GM12891 (cell line): ENCODE results near the gene RIC1.
"Not testable (repeated sequence)": the region's sequence is repeated elsewhere in the genome, so short reads cannot be mapped to it uniquely, and the experiment has no call there.

ENCODE experiments used
- DNase-seq: peaks from one replicate; pipeline ENCODE4 v3.0.0; 2011; ENCODE audit warnings: low spot score; ENCODE audit not compliant: insufficient read length
- FAIRE-seq: peaks from 2 replicates; lab custom pipeline; 2011; peaks lifted over from hg19 to GRCh38; lab: Jason Lieb, UNC
- PAX5 ChIP-seq: IDR thresholded peaks from 2 replicates; pipeline ENCODE4 v1.6.1; 2011; ENCODE audit warnings: low read length, moderate library complexity, mild to moderate bottlenecking; ENCODE audit not compliant: insufficient read depth, severe bottlenecking
- POLR2A ChIP-seq: IDR thresholded peaks from 2 replicates; pipeline ENCODE4 v1.6.1; 2011; ENCODE audit warnings: low read depth, low read length, control low read depth
- POLR2AphosphoS5 ChIP-seq: IDR thresholded peaks from 2 replicates; pipeline ENCODE4 v1.6.1; 2011; ENCODE audit warnings: low read depth, low read length, control low read depth
- POU2F2 ChIP-seq: IDR thresholded peaks from 2 replicates; pipeline ENCODE4 v1.6.1; 2011; ENCODE audit warnings: low read depth, mild to moderate bottlenecking, control low read depth, low read length, moderate library complexity
- SPI1 ChIP-seq: IDR thresholded peaks from 2 replicates; pipeline ENCODE4 v1.6.1; 2011; ENCODE audit warnings: low read depth, low read length, control low read depth
- TAF1 ChIP-seq: IDR thresholded peaks from 2 replicates; pipeline ENCODE4 v1.6.1; 2011; ENCODE audit warnings: low read depth, low read length, control low read depth

The RIC1 gene

GRCh38 chr9:5721279-5722087 lies 92.6 kb downstream of the RIC1 start:
- FAIRE-seq (no peak), DNase-seq (no peak)
- TF ChIP-seq POLR2A = no peak
- TF ChIP-seq POU2F2 = no peak
- TF ChIP-seq SPI1 = no peak
- TF ChIP-seq POLR2AphosphoS5 = no peak
- no peak for TF ChIP-seq PAX5
- no peak for TF ChIP-seq TAF1

- FAIRE-seq, DNase-seq: not testable (repeated sequence)
These were observed 93.8 kb downstream of the RIC1 start for GRCh38 chr9:5722679-5723078.

- TF ChIP-seq SPI1 (no peak), POLR2AphosphoS5 (no peak), TAF1 (no peak), POLR2A (no peak), PAX5 (no peak), POU2F2 (no peak)
- no peak for DNase-seq
- FAIRE-seq = no peak
These were observed 106.2 kb downstream of the RIC1 start for GRCh38 chr9:5735072-5735471.

- no peak for DNase-seq
- TF ChIP-seq POU2F2 (no peak), SPI1 (no peak), PAX5 (no peak), POLR2AphosphoS5 (no peak), POLR2A (no peak), TAF1 (no peak)
- no peak for FAIRE-seq
These were observed 107.8 kb downstream of the RIC1 start for GRCh38 chr9:5736563-5737346.

GRCh38 chr9:5743109-5743508 lies 114.2 kb downstream of the RIC1 start:
- FAIRE-seq = no peak

GRCh38 chr9:5748438-5748837 lies 119.5 kb downstream of the RIC1 start:
- DNase-seq = no peak
- TF ChIP-seq TAF1 (no peak), SPI1 (no peak), POLR2AphosphoS5 (no peak), PAX5 (no peak), POU2F2 (no peak), POLR2A (no peak)
- no peak for FAIRE-seq

More at GRCh38 chr9:5743109-5743508, 114.2 kb downstream of the RIC1 start:
- TF ChIP-seq TAF1 (no peak), POU2F2 (no peak), PAX5 (no peak), SPI1 (no peak), POLR2A (no peak), POLR2AphosphoS5 (no peak)
- DNase-seq = no peak

- FAIRE-seq = no peak
- DNase-seq = no peak
- no peak for TF ChIP-seq TAF1
- TF ChIP-seq POLR2AphosphoS5 = no peak
- TF ChIP-seq SPI1 = no peak
These were observed 120.4 kb downstream of the RIC1 start for GRCh38 chr9:5749306-5749705.

- DNase-seq (no peak), FAIRE-seq (no peak)
- no peak for TF ChIP-seq PAX5
- no peak for TF ChIP-seq POLR2AphosphoS5
- no peak for TF ChIP-seq POLR2A
- TF ChIP-seq SPI1 = no peak
- TF ChIP-seq POU2F2 = no peak
- no peak for TF ChIP-seq TAF1
These were observed 121.7 kb downstream of the RIC1 start for GRCh38 chr9:5750569-5750968.

GRCh38 chr9:5756633-5757032 lies 127.7 kb downstream of the RIC1 start:
- FAIRE-seq (no peak), DNase-seq (no peak)
- TF ChIP-seq SPI1 (no peak), POLR2AphosphoS5 (no peak), POU2F2 (no peak), TAF1 (no peak), PAX5 (no peak), POLR2A (no peak)

GRCh38 chr9:5760338-5760737 lies 131.4 kb downstream of the RIC1 start:
- no peak for FAIRE-seq
- DNase-seq = no peak
- TF ChIP-seq POLR2A (no peak), POLR2AphosphoS5 (no peak), PAX5 (no peak), SPI1 (no peak), POU2F2 (no peak), TAF1 (no peak)
